ENCODE data around the gene MCM6.
A peak's percentile ranks its signal among the peaks of the same experiment; 100 is the strongest.
"Not testable (repeated sequence)": the region's sequence is repeated elsewhere in the genome, so short reads cannot be mapped to it uniquely, and the experiment has no call there.

Gene MCM6

DNA sequence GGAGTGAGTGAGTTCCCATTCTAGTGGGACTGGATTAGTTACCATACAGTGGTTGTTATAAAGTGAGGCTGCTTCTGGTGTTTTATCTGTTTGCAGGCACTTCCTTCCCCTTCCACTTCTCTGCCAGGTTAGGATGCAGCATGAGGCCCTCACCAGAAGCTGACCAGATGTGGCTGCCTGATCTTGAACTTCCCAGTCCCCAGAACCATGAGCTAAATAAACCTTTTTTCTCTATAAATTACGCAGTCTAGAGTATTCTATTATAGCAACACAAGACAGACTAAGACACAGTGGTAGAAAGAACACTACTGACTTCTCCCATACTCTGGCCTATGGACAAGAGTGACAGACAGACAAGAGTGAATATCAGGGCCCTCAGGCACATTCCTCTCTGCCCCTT lies 53.4 kb downstream of the MCM6 start:
- no peak for DNase-seq (ENCODE audit: extremely low read depth in 1 of 2, low read depth in 1 of 2)

GRCh38 chr2:135821190-135821589 lies 55.1 kb downstream of the MCM6 start:
- no peak for DNase-seq (ENCODE audit: extremely low read depth in 1 of 2, low read depth in 1 of 2)

DNA sequence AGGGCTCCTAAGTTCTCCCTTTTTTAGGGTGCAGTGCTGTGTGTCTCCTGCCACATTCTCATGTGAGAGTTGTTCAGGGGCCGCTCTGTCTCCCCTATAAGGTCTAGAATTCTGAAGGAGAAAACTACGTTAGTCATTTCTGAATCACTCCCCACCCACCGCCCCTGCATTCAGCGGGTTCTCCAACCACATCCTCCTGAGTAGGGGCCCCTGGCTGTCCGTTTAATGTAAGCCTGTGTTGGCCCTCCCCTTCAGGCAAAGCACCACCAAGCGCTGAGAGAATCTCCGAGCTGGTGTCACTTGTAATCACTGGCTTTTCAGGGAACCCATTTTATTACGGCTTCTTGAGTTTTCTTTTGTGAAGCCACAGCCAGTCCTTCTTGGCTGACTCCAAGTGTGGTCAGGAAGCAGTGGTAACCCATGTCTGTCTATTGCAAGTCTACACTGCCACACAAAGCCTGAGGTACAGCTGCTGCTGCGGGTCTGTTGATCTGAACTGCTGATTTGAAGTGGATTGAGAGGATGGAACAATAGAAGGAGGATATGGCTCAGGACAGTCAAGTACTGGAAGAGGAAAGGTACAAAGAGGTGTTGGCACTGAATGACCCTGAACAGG lies 56.1 kb downstream of the MCM6 start:
- DNase-seq (ENCODE audit: extremely low read depth in 1 of 2, low read depth in 1 of 2), result peak; percentile 79 to 93

- peak in 1 of 2 donors; percentile 55 for DNase-seq (ENCODE audit: extremely low read depth in 1 of 2, low read depth in 1 of 2)
These were observed 57.2 kb downstream of the MCM6 start for GRCh38 chr2:135818937-135819610.

GRCh38 chr2:135817951-135818350 lies 58.3 kb downstream of the MCM6 start:
- DNase-seq (ENCODE audit: extremely low read depth in 1 of 2, low read depth in 1 of 2), result no peak

GRCh38 chr2:135817466-135817865 lies 58.8 kb downstream of the MCM6 start:
- DNase-seq (ENCODE audit: extremely low read depth in 1 of 2, low read depth in 1 of 2), result no peak

DNA sequence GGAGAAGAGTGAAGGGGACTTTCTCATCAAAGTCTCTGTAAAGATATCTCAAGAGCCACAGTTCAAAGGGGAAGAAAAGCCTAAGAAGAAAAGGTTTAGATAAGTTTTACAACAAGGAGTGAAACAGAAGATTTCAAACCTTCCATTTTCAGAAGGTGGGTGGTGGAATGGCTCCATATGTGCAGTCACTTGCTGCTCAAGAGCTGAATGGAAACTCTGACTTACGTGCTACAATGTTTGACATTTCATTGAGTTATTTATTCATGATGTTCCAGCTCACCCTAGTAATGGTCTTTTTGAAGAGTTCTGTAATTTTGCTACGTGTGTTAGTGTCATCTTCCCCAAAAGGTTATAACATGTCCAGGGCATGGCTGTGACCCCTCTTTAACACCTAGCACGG lies 61.0 kb downstream of the MCM6 start:
- DNase-seq (ENCODE audit: extremely low read depth in 1 of 2, low read depth in 1 of 2), result no peak

DNA sequence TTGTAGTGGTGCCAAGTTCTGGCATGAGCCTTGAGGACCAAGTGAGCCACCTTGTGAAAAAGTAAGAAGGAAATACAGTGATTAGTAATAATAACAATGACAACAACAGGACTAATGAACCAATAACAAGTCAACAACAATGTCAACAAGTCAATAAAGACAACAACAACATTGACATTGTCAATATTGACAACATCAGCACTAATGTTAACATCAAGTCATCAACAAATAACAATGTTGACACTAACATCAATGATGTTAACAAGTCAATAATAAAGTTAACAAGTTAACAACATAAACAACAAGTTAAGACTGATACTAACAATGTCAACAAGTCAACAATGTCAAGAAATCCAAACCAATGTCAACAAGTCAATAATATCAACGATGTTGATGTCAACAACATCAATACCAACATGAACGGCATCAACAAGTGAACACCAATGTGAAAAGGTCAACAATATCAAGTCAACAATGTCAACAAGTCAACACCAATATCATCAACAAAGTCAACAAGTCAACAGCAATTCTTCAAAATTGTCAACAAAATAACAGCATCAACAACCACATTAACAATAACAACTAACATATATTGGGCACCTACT lies 63.2 kb downstream of the MCM6 start:
- no peak for DNase-seq (ENCODE audit: extremely low read depth in 1 of 2, low read depth in 1 of 2)

- not testable (repeated sequence) for DNase-seq (ENCODE audit: extremely low read depth in 1 of 2, low read depth in 1 of 2)
These were observed 68.4 kb downstream of the MCM6 start for GRCh38 chr2:135807874-135808273.

DNA sequence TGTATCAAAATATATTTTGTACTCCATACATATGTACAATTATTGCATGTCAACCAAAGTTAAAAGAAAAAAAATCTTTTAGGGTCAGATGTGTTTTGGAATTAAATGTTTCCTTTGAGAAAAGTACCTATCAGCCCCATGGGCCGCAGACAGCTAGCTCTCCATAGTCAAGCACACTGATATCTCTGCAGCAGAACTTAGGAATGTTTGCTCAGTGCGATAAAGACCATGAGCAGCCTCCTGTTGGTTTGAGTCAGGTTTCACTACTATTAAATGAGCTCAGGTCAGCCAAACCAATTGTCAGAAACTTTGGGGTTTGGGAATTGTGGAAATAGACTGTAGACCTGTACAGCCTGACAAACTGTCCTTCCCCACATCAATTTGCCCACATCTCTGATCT lies 73.0 kb downstream of the MCM6 start:
- no peak for DNase-seq (ENCODE audit: extremely low read depth in 1 of 2, low read depth in 1 of 2)

DNA sequence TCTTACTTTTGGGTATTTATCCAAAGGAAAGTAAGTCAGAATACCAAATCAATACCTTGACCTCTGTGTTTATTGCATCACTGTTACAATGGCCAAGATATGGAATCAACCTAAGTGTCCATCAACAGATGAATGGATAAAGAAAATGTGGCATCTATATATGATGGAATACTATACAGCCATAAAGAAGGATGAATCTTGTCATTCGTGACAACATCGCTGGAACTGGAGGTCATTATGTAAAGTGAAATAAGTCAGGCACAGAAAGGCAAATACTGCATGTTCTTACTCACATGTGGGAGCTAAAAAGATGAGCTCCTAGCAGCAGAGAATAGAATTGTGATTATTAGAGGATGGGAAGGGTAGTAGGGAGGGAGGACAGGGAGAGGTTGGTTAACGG lies 73.9 kb downstream of the MCM6 start:
- no peak for DNase-seq (ENCODE audit: extremely low read depth in 1 of 2, low read depth in 1 of 2)

DNA sequence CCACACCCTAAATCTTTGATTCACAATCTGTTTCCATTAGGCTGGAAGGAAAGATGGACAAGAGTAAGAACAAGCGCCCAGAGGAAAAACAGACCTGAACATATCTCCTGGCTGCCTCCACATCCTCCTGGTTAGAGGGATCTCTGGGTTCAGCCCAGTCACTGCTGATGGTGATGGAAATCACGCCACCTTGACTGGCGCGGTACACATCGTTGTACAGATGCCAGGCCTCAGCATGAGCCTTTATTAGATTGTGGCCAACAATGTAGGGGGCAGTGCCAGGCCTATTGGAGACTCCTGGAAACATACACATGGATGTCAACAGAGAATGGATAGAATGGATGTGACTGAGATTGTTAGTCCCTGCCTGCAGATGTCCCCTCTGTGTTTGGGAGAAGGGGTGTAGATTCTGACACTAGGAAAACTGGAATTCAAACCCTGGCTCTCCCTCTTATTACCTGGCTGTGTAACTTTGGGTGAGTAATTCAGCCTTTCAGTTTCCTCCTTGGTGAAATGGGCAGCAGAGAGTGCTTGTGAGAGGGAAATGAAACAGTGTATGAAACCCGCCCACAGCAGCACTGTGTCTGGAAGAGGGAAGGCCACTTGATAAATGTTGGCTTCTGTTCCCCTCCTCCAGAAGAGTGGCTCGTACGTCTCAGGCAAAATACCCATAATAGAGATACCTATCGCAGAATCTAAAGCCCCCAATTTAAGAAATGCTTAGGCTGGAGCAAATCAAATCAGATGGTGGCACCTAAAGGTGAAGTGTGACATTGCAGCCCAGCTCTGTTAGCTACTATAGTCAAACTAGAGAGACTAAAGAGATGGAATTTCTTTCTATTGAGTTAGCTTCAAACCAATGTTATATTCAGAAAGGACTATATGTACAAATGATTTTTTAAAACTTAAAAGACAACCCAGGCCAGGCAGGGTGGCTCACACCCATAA lies 75.5 kb downstream of the MCM6 start:
- DNase-seq (ENCODE audit: extremely low read depth in 1 of 2, low read depth in 1 of 2), result no peak

- no peak for DNase-seq (ENCODE audit: extremely low read depth in 1 of 2, low read depth in 1 of 2)
These were observed 76.5 kb downstream of the MCM6 start for GRCh38 chr2:135799738-135800137.

GRCh38 chr2:135798762-135799161 lies 77.5 kb downstream of the MCM6 start:
- no peak for DNase-seq (ENCODE audit: extremely low read depth in 1 of 2, low read depth in 1 of 2)

- DNase-seq (ENCODE audit: extremely low read depth in 1 of 2, low read depth in 1 of 2), result no peak
These were observed 78.0 kb downstream of the MCM6 start for GRCh38 chr2:135798275-135798705.

DNA sequence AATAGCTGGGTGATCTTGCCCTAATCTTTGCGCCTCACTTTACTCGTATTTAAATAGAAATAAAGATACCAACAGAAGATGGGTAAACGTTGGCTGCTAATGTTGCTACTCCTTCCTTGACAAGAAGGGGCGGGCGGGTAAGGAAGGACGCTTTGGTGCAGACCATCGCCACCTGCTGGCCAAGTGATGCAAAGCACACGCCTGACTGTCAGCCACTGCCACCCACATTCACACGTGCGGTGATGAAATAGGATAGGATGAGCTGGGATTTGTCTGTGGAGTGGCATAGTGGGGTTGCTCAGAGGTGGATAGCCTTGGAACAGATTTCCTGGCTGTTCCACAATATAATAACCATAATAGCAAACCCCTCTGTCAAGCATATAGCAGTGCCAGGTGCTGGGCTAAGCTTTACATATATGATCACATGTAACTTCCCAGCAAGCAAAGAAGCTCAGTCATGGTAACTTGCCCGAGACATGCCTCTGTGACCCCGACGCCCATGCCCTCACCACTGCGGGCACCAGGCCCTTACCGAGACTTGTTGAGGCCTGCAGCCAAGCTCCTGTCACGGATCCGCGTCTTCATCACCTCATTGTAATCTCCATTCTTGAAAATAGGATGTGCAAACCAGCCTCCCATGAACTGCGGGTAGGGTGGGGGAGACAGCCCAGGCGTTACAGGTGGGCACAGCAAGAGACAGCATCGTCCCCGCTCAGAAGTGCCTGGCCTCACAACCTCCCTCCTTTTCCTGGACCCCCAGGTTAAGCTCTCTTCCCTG lies 78.6 kb downstream of the MCM6 start:
- DNase-seq (ENCODE audit: extremely low read depth in 1 of 2, low read depth in 1 of 2), result peak; percentile 53 to 71

DNA sequence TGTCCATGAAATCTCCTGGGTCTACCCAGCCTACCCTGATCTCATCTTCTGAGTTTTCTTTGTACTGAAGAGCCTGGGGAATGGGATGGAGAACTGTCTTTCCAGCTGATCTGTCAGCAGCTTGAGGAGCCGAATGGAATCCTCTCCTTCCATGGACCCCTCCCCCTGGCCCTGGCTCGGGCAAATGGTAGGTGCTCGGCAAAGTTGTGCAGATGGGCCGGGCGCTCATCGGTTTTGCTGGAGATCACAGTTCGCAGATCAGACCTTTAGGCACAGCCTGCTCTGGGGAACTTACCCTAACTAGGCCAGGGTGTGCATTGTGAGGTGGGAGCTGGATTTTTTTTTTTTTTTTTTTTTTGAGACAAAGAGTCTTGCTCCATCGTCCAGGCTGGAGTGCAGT lies 79.6 kb downstream of the MCM6 start:
- no peak for DNase-seq (ENCODE audit: extremely low read depth in 1 of 2, low read depth in 1 of 2)

GRCh38 chr2:135795641-135796040 lies 80.6 kb downstream of the MCM6 start:
- DNase-seq (ENCODE audit: extremely low read depth in 1 of 2, low read depth in 1 of 2), result not testable (repeated sequence)

DNA sequence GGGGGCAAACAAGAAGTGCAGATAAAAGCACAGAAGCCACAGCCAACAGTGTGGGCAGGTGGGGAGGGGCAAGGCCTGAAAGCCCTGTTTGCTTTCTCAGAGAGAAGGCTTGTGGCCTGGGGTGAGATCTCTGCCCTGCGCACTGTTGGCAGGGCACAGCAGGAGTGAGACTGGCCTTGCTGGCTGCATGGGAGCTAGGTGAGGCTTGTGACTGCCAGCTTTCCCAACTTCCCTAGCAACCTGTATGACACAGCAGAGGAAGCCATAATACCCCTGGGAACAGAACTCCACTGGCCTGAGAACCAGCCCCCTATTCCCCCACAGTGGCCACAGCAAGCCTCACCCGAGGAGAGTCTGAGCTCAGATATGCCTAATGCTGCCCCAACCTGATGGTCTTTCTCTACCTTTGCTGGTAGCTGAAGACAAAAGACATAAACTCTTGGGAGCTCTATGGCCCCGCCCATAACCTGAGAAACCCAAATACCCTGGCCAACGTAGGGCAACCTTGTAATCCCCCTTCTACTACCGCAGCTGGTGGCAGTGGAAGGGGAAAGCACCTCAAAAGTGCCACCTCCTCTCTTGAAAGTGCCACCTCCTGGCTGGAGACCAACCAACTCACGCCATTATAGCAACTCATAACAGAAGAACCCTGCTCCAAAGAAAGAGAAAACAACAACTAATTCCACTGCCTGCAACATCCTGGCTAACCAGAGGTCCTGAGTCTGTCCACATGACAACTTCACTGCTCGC lies 83.7 kb downstream of the MCM6 start:
- no peak for DNase-seq (ENCODE audit: extremely low read depth in 1 of 2, low read depth in 1 of 2)

All from stimulated activated CD8-positive, alpha-beta memory T cell treated with anti-CD3 and anti-CD28 coated beads, Interleukin-7, amount 100 ng/mL, for 48 hours (primary cell).